ENCODE data around the gene LRRC36.

Gene LRRC36

DNA sequence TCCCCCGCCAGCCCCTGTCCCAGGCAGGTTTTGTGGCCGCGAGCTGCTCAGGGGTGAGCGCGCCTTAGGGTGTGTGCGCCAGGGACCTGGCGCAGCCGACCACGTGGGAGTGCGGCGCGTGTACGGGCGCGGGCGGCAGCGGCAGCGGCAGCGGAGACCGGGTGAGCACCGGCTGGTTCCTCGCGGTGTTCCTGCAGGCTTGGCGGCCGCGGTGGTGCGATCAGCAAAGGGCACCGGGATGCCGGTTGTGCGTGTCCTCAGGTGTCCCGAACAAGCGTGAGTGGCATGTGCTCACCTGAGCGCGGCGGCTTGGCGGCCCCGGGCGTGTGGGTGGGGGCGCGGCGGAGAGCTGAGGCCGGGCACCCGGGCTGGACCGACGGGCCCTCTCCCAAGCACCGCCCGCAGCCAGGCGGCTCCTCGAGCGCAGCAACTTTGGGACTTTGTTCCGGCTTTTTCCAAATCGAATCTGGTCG, 103.9 kb downstream of the LRRC36 start:
- peak overlapping the region; percentile 38 for H3K4me3 ChIP-seq (ENCODE audit: low read depth, low read length)
- TF ChIP-seq, protein P1, sequence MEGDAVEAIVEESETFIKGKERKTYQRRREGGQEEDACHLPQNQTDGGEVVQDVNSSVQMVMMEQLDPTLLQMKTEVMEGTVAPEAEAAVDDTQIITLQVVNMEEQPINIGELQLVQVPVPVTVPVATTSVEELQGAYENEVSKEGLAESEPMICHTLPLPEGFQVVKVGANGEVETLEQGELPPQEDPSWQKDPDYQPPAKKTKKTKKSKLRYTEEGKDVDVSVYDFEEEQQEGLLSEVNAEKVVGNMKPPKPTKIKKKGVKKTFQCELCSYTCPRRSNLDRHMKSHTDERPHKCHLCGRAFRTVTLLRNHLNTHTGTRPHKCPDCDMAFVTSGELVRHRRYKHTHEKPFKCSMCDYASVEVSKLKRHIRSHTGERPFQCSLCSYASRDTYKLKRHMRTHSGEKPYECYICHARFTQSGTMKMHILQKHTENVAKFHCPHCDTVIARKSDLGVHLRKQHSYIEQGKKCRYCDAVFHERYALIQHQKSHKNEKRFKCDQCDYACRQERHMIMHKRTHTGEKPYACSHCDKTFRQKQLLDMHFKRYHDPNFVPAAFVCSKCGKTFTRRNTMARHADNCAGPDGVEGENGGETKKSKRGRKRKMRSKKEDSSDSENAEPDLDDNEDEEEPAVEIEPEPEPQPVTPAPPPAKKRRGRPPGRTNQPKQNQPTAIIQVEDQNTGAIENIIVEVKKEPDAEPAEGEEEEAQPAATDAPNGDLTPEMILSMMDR (IDR thresholded peaks at IDR 0.05; ENCODE audit: low read depth, low read length, missing control alignments): no peak
- no peak for DNase-seq (ENCODE audit: low read depth)

DNA sequence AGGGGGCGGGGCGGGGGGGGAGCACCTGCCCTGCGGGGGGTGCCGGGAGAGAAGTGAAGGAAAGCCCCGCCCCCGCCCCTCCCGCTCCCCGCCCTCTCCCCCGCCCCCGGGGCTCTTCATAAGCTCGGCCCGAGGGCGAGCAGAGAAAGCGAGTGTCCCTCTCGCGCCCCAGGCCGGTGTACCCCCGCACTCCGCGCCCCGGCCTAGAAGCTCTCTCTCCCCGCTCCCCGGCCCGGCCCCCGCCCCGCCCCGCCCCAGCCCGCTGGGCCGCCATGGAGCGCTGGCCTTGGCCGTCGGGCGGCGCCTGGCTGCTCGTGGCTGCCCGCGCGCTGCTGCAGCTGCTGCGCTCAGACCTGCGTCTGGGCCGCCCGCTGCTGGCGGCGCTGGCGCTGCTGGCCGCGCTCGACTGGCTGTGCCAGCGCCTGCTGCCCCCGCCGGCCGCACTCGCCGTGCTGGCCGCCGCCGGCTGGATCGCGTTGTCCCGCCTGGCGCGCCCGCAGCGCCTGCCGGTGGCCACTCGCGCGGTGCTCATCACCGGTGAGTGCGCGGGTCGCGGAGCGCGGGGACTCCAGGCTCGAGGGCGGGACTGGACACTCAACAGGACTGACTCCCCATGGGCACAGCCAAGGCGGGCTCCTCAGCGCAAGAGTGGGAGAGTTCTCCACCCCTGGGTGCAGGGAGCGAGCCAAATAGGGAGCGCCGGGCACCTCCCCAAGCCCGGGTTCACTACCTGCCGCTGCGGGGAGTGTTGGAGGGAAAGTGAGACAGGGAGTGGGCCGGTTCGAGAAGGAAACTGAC, 104.6 kb downstream of the LRRC36 start, which contains the start of gene HSD11B2:
Gene HSD11B2, plus strand, starts transcription at position 145 of the 798 bp plus-strand sequence. Its CDS starts 128 bp downstream, at position 273.
- peak within 1 kb of the TSS; percentile 38 for H3K4me3 ChIP-seq (ENCODE audit: low read depth, low read length)
- DNase-seq (ENCODE audit: low read depth): no peak
- TF ChIP-seq, protein P1 (IDR thresholded peaks at IDR 0.05; ENCODE audit: low read depth, low read length, missing control alignments): no peak

DNA sequence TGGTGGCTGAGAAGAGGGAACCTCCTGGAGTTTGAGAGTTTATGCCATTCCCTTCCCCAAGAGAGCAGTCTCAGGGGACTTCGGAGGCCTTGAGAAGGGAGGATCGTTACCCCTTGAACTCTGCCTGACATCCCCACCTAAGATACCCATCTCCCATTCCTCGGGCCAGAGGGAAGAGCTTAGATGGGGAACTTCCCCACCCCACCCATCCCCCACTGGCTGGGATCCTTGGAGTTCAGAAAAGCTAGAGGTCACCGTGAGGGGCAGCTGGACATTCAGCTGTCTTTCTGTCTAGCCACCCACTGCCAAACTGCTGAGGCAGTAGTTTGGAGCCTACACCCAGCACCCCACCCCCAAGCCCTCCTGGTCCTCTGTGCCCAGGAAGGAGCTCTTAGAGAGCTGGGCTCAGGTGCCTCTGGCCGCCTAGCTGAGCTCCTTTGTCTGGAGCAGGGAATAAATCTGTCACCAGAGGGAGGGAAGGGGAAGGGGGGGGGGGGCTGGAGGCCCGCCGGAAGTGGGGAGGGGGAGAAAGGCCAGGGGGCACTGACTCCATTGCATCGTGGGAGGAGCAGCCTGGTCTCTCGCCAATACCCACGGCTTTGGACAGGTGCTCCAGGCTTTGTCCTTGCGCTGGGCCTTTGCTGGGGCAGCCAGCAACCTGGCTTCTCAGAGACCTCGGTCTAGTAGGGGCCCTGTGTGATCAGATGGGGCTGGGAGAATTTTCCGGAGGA, 105.3 kb downstream of the LRRC36 start:
- DNase-seq (ENCODE audit: low read depth): no peak
- TF ChIP-seq, protein P1 (IDR thresholded peaks at IDR 0.05; ENCODE audit: low read depth, low read length, missing control alignments): no peak
- H3K4me3 ChIP-seq (ENCODE audit: low read depth, low read length): no peak overlapping the region

DNA sequence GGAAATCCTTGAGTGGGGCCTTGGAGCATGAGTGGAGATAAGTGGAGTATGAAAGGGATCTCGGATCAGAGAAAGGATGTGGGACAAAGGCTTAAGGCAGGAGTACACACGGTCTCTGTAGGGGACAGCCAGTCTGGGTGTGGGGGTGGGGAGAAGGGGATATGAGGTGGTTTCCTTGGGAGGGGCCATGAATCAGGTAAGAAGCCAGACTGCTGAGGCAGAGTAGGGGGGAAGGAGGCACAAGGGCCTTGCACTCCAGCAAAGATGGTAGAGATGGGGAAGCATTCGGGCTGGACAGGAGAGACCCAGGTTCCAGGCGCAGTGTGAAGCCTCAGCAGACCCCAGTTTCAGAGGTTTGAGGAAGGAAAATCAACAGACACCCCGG, 105.9 kb downstream of the LRRC36 start:
- no peak overlapping the region for H3K4me3 ChIP-seq (ENCODE audit: low read depth, low read length)
- TF ChIP-seq, protein P1 (IDR thresholded peaks at IDR 0.05; ENCODE audit: low read depth, low read length, missing control alignments): no peak
- DNase-seq (ENCODE audit: low read depth): no peak

DNA sequence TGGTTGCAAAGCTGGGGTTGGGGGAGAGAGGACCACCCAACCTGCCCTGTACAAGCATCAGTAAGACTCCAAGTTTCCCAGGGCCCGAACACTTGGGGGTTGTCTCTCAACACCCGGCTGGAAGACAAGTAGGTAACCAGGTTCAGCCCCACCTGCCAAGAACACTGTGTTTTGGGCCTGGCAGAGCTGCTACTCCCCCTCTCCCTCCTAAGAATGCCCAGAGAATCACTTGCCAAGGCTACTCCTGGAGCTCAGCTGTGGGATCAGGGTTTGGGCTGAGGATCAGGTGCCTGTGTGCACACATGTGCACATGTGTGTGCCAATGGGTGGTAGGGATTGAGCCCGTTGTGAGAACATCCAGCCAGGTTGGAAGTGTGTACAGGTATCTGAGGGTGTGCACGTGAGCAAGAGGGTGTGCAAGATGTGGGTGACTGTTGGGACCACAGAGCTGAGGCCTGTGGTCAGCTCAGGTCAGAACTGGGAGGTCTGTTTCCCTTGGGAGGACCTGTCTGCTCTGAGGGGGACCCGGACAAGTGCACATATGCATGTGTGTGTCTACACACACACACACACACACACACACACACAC, 106.6 kb downstream of the LRRC36 start:
- H3K4me3 ChIP-seq (ENCODE audit: low read depth, low read length): no peak overlapping the region

More for the DNA sequence above, 106.6 kb downstream of the LRRC36 start:
- TF ChIP-seq, protein P1 (IDR thresholded peaks at IDR 0.05; ENCODE audit: low read depth, low read length, missing control alignments): no peak
- no peak for DNase-seq (ENCODE audit: low read depth)
